Measurements from ENCODE around the gene RNF224. TPM values are rescaled to one million over a fixed set of nuclear protein-coding genes. Genes with fewer than 3 reads are reported as not detected.
A peak's percentile ranks its signal among the peaks of the same experiment; 100 is the strongest.

The RNF224 gene
- total RNA-seq, 1 donor from 2014 or later: 0.39 TPM

- Mint-ChIP-seq H3K27ac (ENCODE audit: unreplicated experiment) (peak within 1 kb of the TSS; percentile 85), H3K9me3 (ENCODE audit: unreplicated experiment) (peaks cover 12% of the 10 kb centered on the region), H3K4me3 (ENCODE audit: unreplicated experiment) (peak within 1 kb of the TSS; percentile 97), H3K36me3 (ENCODE audit: unreplicated experiment) (peaks cover 5% of the 10 kb centered on the region), H3K27me3 (ENCODE audit: unreplicated experiment) (peaks cover 3% of the 10 kb centered on the region), H3K4me1 (ENCODE audit: low read depth, unreplicated experiment) (peaks cover 13% of the 10 kb centered on the region)
- TF ChIP-seq CTCF (IDR thresholded peaks at IDR 0.05; ENCODE audit: partially characterized antibody, unreplicated experiment): no peak
- DNase-seq: peak; percentile 96
These were observed 21.9 kb upstream of the RNF224 start, which contains the start of the genes NDOR1 and TMEM203 for GRCh38 chr9:137205126-137206069. Gene NDOR1 (plus strand): TSS chr9:137205700. CDS start chr9:137205778, 78 bp downstream. Gene TMEM203 (minus strand): TSS chr9:137205648. CDS start chr9:137205414, 234 bp downstream.

GRCh38 chr9:137206602-137207001, 20.7 kb upstream of the RNF224 start:
- Mint-ChIP-seq H3K4me3 (ENCODE audit: unreplicated experiment) (peak overlapping the region; percentile 93), H3K36me3 (ENCODE audit: unreplicated experiment) (peaks cover 10% of the 10 kb centered on the region), H3K27me3 (ENCODE audit: unreplicated experiment) (peaks cover 5% of the 10 kb centered on the region), H3K9me3 (ENCODE audit: unreplicated experiment) (peaks cover 9% of the 10 kb centered on the region), H3K4me1 (ENCODE audit: low read depth, unreplicated experiment) (peaks cover 13% of the 10 kb centered on the region), H3K27ac (ENCODE audit: unreplicated experiment) (no peak overlapping the region)
- no peak for TF ChIP-seq CTCF (IDR thresholded peaks at IDR 0.05; ENCODE audit: partially characterized antibody, unreplicated experiment)
- no peak for DNase-seq

GRCh38 chr9:137211532-137211931, 15.8 kb upstream of the RNF224 start:
- peaks cover 7% of the 10 kb centered on the region for H3K27me3 Mint-ChIP-seq (ENCODE audit: unreplicated experiment)
- H3K4me1 Mint-ChIP-seq (ENCODE audit: low read depth, unreplicated experiment): peaks cover 3% of the 10 kb centered on the region
- H3K27ac Mint-ChIP-seq (ENCODE audit: unreplicated experiment): no peak overlapping the region
- DNase-seq: no peak
- peaks cover 7% of the 10 kb centered on the region for H3K9me3 Mint-ChIP-seq (ENCODE audit: unreplicated experiment)
- no peak overlapping the region for H3K4me3 Mint-ChIP-seq (ENCODE audit: unreplicated experiment)
- no peak for TF ChIP-seq CTCF (IDR thresholded peaks at IDR 0.05; ENCODE audit: partially characterized antibody, unreplicated experiment)
- peaks cover 10% of the 10 kb centered on the region for H3K36me3 Mint-ChIP-seq (ENCODE audit: unreplicated experiment)

GRCh38 chr9:137212520-137212919, 14.8 kb upstream of the RNF224 start:
- no peak for DNase-seq
- peaks cover 1% of the 10 kb centered on the region for H3K4me1 Mint-ChIP-seq (ENCODE audit: low read depth, unreplicated experiment)
- H3K27me3 Mint-ChIP-seq (ENCODE audit: unreplicated experiment): peaks cover 7% of the 10 kb centered on the region
- peaks cover 6% of the 10 kb centered on the region for H3K36me3 Mint-ChIP-seq (ENCODE audit: unreplicated experiment)
- no peak for TF ChIP-seq CTCF (IDR thresholded peaks at IDR 0.05; ENCODE audit: partially characterized antibody, unreplicated experiment)
- H3K27ac Mint-ChIP-seq (ENCODE audit: unreplicated experiment): no peak overlapping the region
- no peak overlapping the region for H3K4me3 Mint-ChIP-seq (ENCODE audit: unreplicated experiment)
- peaks cover 2% of the 10 kb centered on the region for H3K9me3 Mint-ChIP-seq (ENCODE audit: unreplicated experiment)
